CD8-positive, alpha-beta memory T cell (primary cell): Measurements from ENCODE around the gene BRSK2. TPM values are rescaled to one million over a fixed set of nuclear protein-coding genes. Genes with fewer than 3 reads are reported as not detected.

Experiments used
- CTCF ChIA-PET: fragments of 350-600 bp; sonication (Branson Sonifier 250); formaldehyde crosslinking; loops from one replicate; lab custom pipeline; 2021; ENCODE audit warnings: antibody characterized with exemption; lab: Charles Lee
- POLR2A ChIA-PET: fragments of 350-600 bp; sonication (Branson Sonifier 250); formaldehyde crosslinking; loops from one replicate; lab custom pipeline; 2021; ENCODE audit warnings: antibody characterized with exemption; lab: Charles Lee
- DNase-seq, 5 donors: peaks; one replicate each; pipeline versions ENCODE4 v3.0.0 to v3.0.0-alpha.2; 2020 to 2022; ENCODE audit warnings: mixed read lengths in 1 of 5
- H3K27ac ChIP-seq: one replicate; pipeline ENCODE4 v1.7.0; 2013; ENCODE audit warnings: low read depth, mild to moderate bottlenecking, low read length, moderate library complexity
- H3K27me3 ChIP-seq: 2 replicates; pipeline ENCODE4 v1.7.0; 2013; ENCODE audit warnings: low read length, mild to moderate bottlenecking; ENCODE audit not compliant: insufficient read depth, poor library complexity, severe bottlenecking
- H3K36me3 ChIP-seq: 2 replicates; pipeline ENCODE4 v1.7.0; 2013; ENCODE audit warnings: mild to moderate bottlenecking, low read length, moderate library complexity; ENCODE audit not compliant: insufficient read depth
- H3K4me1 ChIP-seq: 2 replicates; pipeline ENCODE4 v1.7.0; 2013; ENCODE audit warnings: mild to moderate bottlenecking, low read length, moderate library complexity; ENCODE audit not compliant: insufficient read depth
- H3K4me3 ChIP-seq: 2 replicates; pipeline ENCODE4 v1.7.0; 2013; ENCODE audit warnings: mild to moderate bottlenecking, low read length
- H3K9me3 ChIP-seq: 2 replicates; pipeline ENCODE4 v1.7.0; 2013; ENCODE audit warnings: mild to moderate bottlenecking, low read length
- H3K27ac Mint-ChIP-seq, 8 donors: one replicate each; pipeline ENCODE4 v1.8.0; 2020 to 2021; ENCODE audit warnings: mixed read lengths in 8 of 8, mild to moderate bottlenecking in 6 of 8, inconsistent platforms in 3 of 8, moderate library complexity in 3 of 8
- H3K27me3 Mint-ChIP-seq, 2 donors: one replicate each; pipeline ENCODE4 v1.8.0; 2020 to 2021; ENCODE audit warnings: mixed read lengths in 2 of 2, mild to moderate bottlenecking in 1 of 2, moderate library complexity in 1 of 2
- H3K36me3 Mint-ChIP-seq, 3 donors: one replicate each; pipeline ENCODE4 v1.8.0; 2020 to 2021; ENCODE audit warnings: mixed read lengths in 3 of 3, inconsistent platforms in 1 of 3, mild to moderate bottlenecking in 1 of 3
- H3K4me1 Mint-ChIP-seq, 3 donors: one replicate each; pipeline ENCODE4 v1.8.0; 2020 to 2021; ENCODE audit warnings: mixed read lengths in 3 of 3, inconsistent platforms in 1 of 3, mild to moderate bottlenecking in 1 of 3
- H3K4me3 Mint-ChIP-seq, 7 donors: one replicate each; pipeline ENCODE4 v1.8.0; 2020 to 2021; ENCODE audit warnings: mixed read lengths in 7 of 7, mild to moderate bottlenecking in 6 of 7, moderate library complexity in 4 of 7, inconsistent platforms in 2 of 7
- H3K9me3 Mint-ChIP-seq, 5 donors: one replicate each; pipeline ENCODE4 v1.8.0; 2020 to 2022; ENCODE audit warnings: mixed read lengths in 5 of 5, mild to moderate bottlenecking in 3 of 5, moderate library complexity in 2 of 5, inconsistent platforms in 1 of 5
- polyA plus RNA-seq: library from polyadenylated mRNA; unstranded; fragments of 300-500 nt; fragmentation: Illumina TruSeq; gene quantifications from one replicate; pipeline ENCODE4 v1.2.3, GENCODE V29; 2021
- total RNA-seq, 2 experiments: library from RNA; stranded (reverse); gene quantifications; one replicate each; pipeline ENCODE4 v1.2.3, GENCODE V29; 2021

Gene BRSK2
- total and polyA plus RNA-seq, 3 experiments from 2014 or later = 0.23 to 0.59 (median 0.35) TPM

DNA sequence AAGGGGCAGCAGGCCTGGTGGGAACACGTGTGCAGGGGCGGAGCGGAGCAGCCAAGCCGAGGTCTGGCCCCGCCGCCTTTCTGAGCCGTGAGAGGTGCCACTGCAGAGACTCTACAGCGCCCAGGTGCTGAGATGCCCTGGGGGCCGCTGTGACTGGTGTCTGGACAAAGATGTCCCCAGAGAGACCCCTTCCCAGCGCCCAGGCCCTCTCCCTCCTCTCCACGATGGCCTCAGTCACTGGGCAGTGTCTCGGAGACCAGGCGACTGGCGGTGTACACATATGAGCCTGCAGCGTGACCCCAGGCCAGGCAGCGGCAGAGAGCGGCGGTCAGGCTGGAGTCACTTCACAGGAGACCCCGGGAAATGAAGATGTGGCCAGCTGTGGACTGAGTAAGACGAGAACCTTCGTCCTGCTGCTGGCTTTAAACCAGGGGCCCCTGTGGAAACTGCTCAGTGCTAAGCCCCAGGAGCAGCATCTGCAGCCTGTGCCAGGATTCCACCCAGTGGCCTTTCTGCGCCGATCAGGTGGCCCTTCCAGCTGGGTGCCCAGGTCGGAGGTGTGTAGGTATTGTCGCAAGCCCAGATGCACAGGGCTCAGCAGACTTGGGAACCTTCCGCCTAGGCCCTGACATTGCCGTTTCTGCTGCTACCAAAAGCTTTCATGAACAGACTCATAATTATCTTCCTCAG is 62.2 kb downstream of the BRSK2 start:
- Histone ChIP-seq H3K9me3 (no peaks in the 10 kb centered on the region), H3K4me3 (no peak overlapping the region), H3K27ac (no peak overlapping the region), H3K27me3 (no peaks in the 10 kb centered on the region), H3K4me1 (no peaks in the 10 kb centered on the region), H3K36me3 (no peaks in the 10 kb centered on the region)
- peaks cover 0 to 17% (median 0%) of the 10 kb centered on the region in 3 donors for H3K4me1 Mint-ChIP-seq
- DNase-seq = no peak
- ChIA-PET POLR2A (no interaction called here), CTCF (interaction anchor here (1.5 kb wide), 1 partner anchor 63 kb away, joined by 3 read pairs; no protein-coding TSS in a partner anchor)
- no peaks in the 10 kb centered on the region for H3K36me3 Mint-ChIP-seq
- no peak overlapping the region for H3K27ac Mint-ChIP-seq
- no peak overlapping the region for H3K4me3 Mint-ChIP-seq
- H3K9me3 Mint-ChIP-seq = no peaks in the 10 kb centered on the region
- H3K27me3 Mint-ChIP-seq = peaks cover 0 to 1% of the 10 kb centered on the region in 2 donors

DNA sequence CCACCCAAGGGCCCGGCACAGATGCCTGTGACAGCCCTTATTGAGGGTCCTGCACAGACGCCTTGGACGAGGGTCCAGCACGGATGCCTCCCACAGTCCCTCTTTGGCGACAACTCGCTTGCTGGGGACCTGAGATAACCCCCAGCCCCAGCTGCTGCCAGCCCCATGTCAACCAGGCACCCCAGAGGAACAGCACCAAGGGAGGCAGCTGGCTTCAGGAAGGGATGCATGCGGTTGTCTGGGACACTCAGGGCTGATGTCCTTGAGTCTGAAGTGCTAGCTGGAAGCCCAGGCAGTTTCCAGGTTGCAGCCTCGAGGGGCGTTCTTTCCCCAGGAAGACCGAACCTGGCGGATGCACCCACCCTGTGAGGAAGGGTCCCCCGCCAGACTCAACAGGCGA is 63.0 kb downstream of the BRSK2 start:
- no peak overlapping the region for H3K4me3 ChIP-seq
- no peaks in the 10 kb centered on the region for H3K9me3 ChIP-seq
- CTCF ChIA-PET = interaction anchor here (1.1 kb wide), 1 partner anchor 125 kb away, joined by 3 read pairs; no protein-coding TSS in a partner anchor

DNA sequence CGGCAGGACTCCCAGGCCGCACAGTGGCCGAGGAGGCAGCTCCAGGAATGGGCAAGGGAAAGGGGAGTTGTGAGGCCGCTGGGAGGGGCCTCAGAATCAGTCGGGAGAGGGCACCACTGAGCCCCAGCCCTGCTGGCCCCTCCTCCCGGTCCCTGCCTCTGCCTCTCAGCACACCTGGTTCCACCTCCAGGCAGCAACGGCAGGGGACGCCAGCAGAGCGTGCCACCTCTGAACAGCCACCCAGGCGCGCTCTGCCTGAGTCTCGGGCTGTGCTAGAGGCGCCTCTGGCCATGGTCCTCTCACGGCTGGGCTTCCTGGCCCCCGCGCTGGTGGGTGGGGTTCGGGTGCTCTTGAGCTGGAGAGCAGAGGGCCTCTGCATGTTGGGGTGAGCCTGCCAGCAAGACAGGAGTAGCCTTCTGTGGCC is 63.9 kb downstream of the BRSK2 start:
- H3K4me3 Mint-ChIP-seq = no peak overlapping the region
- POLR2A ChIA-PET = no interaction called here
- peaks cover 0 to 1% of the 10 kb centered on the region in 2 donors for H3K27me3 Mint-ChIP-seq
- H3K36me3 Mint-ChIP-seq = no peaks in the 10 kb centered on the region
- H3K4me1 ChIP-seq = no peaks in the 10 kb centered on the region
- H3K9me3 Mint-ChIP-seq = no peaks in the 10 kb centered on the region
- H3K27ac ChIP-seq = no peak overlapping the region
- no peaks in the 10 kb centered on the region for H3K27me3 ChIP-seq
- no peak overlapping the region for H3K4me3 ChIP-seq
- DNase-seq = peak in 3 of 5 donors; percentile 22 to 42 (median 40)
- no peaks in the 10 kb centered on the region for H3K36me3 ChIP-seq
- H3K4me1 Mint-ChIP-seq = peaks cover 0 to 17% (median 0%) of the 10 kb centered on the region in 3 donors
- H3K27ac Mint-ChIP-seq = no peak overlapping the region
- H3K9me3 ChIP-seq = no peaks in the 10 kb centered on the region
- CTCF ChIA-PET = interaction anchor here (1.1 kb wide), 1 partner anchor 125 kb away, joined by 3 read pairs; no protein-coding TSS in a partner anchor

More for the DNA sequence above, 63.0 kb downstream of the BRSK2 start:
- H3K4me1 ChIP-seq = no peaks in the 10 kb centered on the region
- no peaks in the 10 kb centered on the region for H3K36me3 Mint-ChIP-seq
- peaks cover 0 to 17% (median 0%) of the 10 kb centered on the region in 3 donors for H3K4me1 Mint-ChIP-seq
- no peak overlapping the region for H3K4me3 Mint-ChIP-seq
- H3K9me3 Mint-ChIP-seq = no peaks in the 10 kb centered on the region
- H3K27me3 Mint-ChIP-seq = peaks cover 0 to 1% of the 10 kb centered on the region in 2 donors
- H3K27ac Mint-ChIP-seq = peak overlapping the region in 1 of 8 donors; percentile 75
- no peak for DNase-seq
- no peak overlapping the region for H3K27ac ChIP-seq
- POLR2A ChIA-PET = no interaction called here
- H3K27me3 ChIP-seq = no peaks in the 10 kb centered on the region
- no peaks in the 10 kb centered on the region for H3K36me3 ChIP-seq

DNA sequence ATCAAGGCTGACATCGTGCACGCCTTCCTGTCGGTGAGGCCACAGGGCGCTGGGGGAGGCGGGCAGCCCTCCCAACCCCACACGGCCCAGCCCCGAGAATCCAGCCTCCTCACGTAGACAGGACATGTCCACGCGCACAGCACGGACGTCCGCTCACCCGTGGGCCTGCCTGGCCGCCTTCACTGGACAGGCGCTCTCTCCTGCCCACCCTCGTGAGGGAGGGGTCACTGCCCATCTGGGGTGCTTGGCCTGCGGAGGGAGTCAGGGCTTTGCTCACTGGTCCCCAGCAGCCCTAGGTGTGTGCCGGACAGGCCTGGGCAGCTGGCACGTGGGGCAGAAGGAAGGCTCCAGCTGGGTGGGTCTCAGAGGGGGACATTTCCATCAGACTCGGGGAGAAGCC is 64.8 kb downstream of the BRSK2 start:
- no peak for DNase-seq
- H3K4me3 ChIP-seq = no peak overlapping the region
- peaks cover 0 to 17% (median 0%) of the 10 kb centered on the region in 3 donors for H3K4me1 Mint-ChIP-seq
- no peaks in the 10 kb centered on the region for H3K9me3 Mint-ChIP-seq
- no peaks in the 10 kb centered on the region for H3K4me1 ChIP-seq
- no peaks in the 10 kb centered on the region for H3K27me3 ChIP-seq
- no peaks in the 10 kb centered on the region for H3K9me3 ChIP-seq
- H3K27me3 Mint-ChIP-seq = peaks cover 0 to 3% of the 10 kb centered on the region in 2 donors
- no peaks in the 10 kb centered on the region for H3K36me3 ChIP-seq
- no peak overlapping the region for H3K4me3 Mint-ChIP-seq
- H3K27ac ChIP-seq = no peak overlapping the region
- no peaks in the 10 kb centered on the region for H3K36me3 Mint-ChIP-seq
- H3K27ac Mint-ChIP-seq = no peak overlapping the region
- ChIA-PET CTCF (no interaction called here), POLR2A (no interaction called here)

DNA sequence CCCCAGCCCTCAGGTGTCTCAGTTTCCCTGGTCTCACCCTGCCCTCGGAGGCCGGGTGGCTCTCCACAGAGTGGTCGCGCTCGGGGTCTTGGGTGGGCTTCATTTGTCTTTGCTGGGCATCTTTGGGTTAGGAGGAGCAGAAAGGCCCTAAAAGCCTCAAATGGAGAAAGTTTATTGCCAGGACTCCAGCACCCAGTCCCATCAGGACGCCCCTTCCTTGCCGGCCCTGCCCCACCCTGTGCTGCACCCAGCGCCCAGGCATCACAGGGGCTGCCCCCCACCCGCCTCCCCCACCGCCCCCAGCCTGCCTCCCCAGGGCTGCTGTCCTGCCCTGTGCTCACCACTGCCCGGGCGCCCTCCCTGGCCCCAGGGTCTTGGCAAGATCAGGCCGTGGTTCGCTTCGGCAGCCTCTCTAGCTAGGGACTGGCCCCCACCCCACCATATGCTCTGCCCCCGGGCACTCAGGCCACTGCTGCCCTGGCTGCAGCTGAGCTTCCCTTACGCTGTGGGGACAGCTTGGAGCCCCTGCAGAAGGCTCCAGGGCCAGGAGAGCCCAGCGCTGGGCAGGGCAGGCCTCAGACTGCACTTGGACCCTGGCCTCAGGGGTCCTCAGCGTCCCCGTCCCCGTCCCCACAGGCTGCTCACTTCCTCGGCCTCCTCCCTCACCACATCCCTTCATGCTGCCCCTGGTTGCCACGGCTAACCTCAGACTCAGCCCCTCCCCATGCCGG is 65.5 kb downstream of the BRSK2 start:
- H3K4me3 Mint-ChIP-seq = no peak overlapping the region

DNA sequence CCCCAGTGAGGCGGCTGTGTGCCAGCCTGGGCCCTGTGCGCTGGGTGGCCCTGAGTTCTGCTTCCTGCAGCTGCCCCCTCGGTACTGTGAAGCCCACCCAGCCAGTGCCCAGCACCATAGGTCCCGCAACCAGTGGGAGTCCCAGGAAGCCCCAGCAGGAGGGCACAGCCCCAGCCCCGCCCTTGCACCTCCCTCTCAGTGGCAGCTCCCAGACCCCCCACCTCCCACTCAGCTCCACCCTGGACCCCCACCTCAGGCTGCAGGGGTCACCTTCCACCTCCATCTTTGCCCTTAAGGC is 66.0 kb downstream of the BRSK2 start:
- Mint-ChIP-seq H3K4me3 (no peak overlapping the region), H3K27me3 (peaks cover 0 to 3% of the 10 kb centered on the region in 2 donors), H3K9me3 (no peaks in the 10 kb centered on the region), H3K4me1 (peaks cover 0 to 17% (median 0%) of the 10 kb centered on the region in 3 donors), H3K27ac (no peak overlapping the region), H3K36me3 (no peaks in the 10 kb centered on the region)
- H3K27ac ChIP-seq = no peak overlapping the region
- no peaks in the 10 kb centered on the region for H3K4me1 ChIP-seq
- H3K27me3 ChIP-seq = no peaks in the 10 kb centered on the region
- H3K4me3 ChIP-seq = no peak overlapping the region
- no peaks in the 10 kb centered on the region for H3K36me3 ChIP-seq
- no peak for DNase-seq
- ChIA-PET CTCF (no interaction called here), POLR2A (no interaction called here)
- no peaks in the 10 kb centered on the region for H3K9me3 ChIP-seq

More for the DNA sequence above, 65.5 kb downstream of the BRSK2 start:
- no peak for DNase-seq
- H3K4me1 Mint-ChIP-seq = peaks cover 0 to 17% (median 0%) of the 10 kb centered on the region in 3 donors
- H3K9me3 Mint-ChIP-seq = no peaks in the 10 kb centered on the region
- Histone ChIP-seq H3K4me3 (no peak overlapping the region), H3K4me1 (no peaks in the 10 kb centered on the region), H3K27me3 (no peaks in the 10 kb centered on the region), H3K9me3 (no peaks in the 10 kb centered on the region), H3K27ac (no peak overlapping the region), H3K36me3 (no peaks in the 10 kb centered on the region)
- ChIA-PET CTCF (no interaction called here), POLR2A (no interaction called here)
- H3K27ac Mint-ChIP-seq = no peak overlapping the region
- peaks cover 0 to 3% of the 10 kb centered on the region in 2 donors for H3K27me3 Mint-ChIP-seq
- H3K36me3 Mint-ChIP-seq = no peaks in the 10 kb centered on the region

DNA sequence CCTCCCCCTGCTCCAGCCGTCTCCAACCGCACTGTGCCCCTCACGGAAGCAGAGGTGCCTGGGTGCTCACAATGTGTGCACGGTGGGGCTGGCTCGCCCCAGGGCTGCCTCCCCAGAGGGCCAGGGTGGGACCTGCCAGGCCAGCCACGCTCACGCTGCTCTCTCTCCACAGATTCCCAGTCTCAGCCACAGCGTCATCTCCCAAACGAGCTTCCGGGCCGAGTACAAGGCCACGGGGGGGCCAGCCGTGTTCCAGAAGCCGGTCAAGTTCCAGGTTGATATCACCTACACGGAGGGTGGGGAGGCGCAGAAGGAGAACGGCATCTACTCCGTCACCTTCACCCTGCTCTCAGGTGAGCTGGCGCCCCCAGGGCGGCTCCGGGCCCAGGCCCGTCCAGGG is 66.4 kb downstream of the BRSK2 start:
- no peak overlapping the region for H3K27ac ChIP-seq
- no peaks in the 10 kb centered on the region for H3K9me3 Mint-ChIP-seq
- no peaks in the 10 kb centered on the region for H3K4me1 ChIP-seq
- H3K27me3 Mint-ChIP-seq = peaks cover 0 to 3% of the 10 kb centered on the region in 2 donors
- H3K4me3 Mint-ChIP-seq = no peak overlapping the region
- no peak overlapping the region for H3K27ac Mint-ChIP-seq
- H3K27me3 ChIP-seq = no peaks in the 10 kb centered on the region
- no peaks in the 10 kb centered on the region for H3K9me3 ChIP-seq
- no peak for DNase-seq
- H3K4me3 ChIP-seq = no peak overlapping the region
- H3K4me1 Mint-ChIP-seq = peaks cover 0 to 17% (median 0%) of the 10 kb centered on the region in 3 donors
- ChIA-PET CTCF (no interaction called here), POLR2A (no interaction called here)
- no peaks in the 10 kb centered on the region for H3K36me3 Mint-ChIP-seq
- H3K36me3 ChIP-seq = no peaks in the 10 kb centered on the region

DNA sequence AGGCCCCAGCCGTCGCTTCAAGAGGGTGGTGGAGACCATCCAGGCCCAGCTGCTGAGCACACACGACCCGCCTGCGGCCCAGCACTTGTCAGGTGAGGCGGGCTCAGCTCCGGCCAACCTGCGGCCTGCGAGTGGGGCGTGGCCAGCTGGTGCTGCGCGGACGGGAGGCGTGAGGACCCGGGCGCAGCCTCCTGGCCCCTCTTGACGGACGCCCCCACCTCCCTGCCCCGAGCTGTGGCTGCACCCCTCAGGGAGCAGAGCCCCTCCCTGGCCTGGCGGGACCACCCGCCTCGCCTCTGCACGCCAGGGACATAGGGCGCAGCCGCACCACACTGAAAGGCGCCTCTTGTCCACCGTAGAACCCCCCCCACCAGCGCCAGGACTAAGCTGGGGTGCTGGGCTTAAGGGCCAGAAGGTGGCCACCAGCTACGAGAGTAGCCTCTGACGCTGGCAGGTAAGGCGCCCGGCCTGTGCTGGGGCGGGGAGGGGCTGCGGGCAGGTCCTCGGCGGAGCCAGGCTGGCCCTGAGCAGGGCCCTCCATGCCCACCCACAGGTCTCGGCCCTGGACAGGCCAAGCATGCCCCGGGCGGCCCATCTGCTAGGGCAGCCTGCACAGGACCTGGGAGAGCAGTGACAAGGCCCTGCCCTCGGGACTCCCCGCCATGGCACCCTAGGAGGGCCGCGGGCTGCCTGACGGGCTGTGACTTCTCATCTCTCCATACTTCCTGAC is 67.0 kb downstream of the BRSK2 start:
- H3K27me3 Mint-ChIP-seq = peaks cover 0 to 3% of the 10 kb centered on the region in 2 donors
- Histone ChIP-seq H3K9me3 (no peaks in the 10 kb centered on the region), H3K36me3 (no peaks in the 10 kb centered on the region), H3K4me3 (no peak overlapping the region), H3K27me3 (no peaks in the 10 kb centered on the region), H3K27ac (no peak overlapping the region), H3K4me1 (no peaks in the 10 kb centered on the region)
- ChIA-PET POLR2A (no interaction called here), CTCF (no interaction called here)
- peaks cover 0 to 17% (median 0%) of the 10 kb centered on the region in 3 donors for H3K4me1 Mint-ChIP-seq
- no peak overlapping the region for H3K27ac Mint-ChIP-seq
- H3K4me3 Mint-ChIP-seq = no peak overlapping the region
- H3K36me3 Mint-ChIP-seq = no peaks in the 10 kb centered on the region
- no peaks in the 10 kb centered on the region for H3K9me3 Mint-ChIP-seq
- no peak for DNase-seq
